Measurements from ENCODE around the gene ZHX3. TPM values are rescaled to one million over a fixed set of nuclear protein-coding genes. Genes with fewer than 3 reads are reported as not detected.
A peak's percentile ranks its signal among the peaks of the same experiment; 100 is the strongest.

ZHX3 gene
- total and polyA plus RNA-seq, 9 of the 15 experiments (the other 6 are each of a cell fraction or from before 2014, with no cell fraction given) = 0.80 to 14.6 (median 4.9) TPM

DNA sequence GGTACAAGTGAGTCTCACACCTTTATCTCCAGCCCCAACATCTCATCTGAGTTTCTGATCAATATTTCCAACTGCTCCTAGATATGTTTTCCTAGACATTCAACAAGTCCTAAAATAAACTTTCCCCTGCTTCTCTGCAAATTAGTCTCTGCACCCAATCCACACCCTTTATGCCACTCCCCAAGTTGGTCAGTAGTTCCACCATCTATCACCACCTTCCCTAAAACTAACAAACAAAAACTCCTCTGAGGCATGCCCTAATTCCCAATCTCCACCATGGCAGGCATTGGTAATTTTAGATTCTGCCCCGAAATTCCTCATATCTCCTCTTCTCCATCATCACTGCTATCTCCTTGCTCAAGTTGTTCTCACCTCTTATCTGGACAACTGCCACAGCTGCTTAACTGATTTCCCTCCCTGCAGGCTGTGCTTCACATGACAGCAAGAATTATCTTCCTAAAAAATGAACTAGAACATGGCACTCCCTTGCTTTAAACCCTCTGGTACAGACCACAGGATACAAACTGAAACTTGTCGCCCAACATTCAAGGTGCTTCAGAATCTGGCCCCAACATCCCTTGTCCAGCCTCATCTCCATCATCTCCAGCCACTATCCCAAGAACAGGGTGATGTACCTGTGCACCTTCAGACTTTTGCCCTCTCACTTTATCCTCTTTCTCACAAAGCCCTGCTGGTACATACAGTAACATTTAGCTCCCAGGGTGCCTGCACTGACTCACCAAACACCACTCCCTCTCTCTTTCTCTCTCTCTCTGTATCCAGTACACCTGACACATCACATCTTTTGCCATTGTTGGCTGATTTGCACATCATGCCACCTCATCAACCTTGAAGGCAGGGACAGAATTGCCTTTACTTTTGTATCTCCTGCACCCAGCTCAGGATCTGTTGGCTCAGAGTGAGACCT, 55.5 kb downstream of the ZHX3 start (continued):
- no peak for TF ChIP-seq EZH2 (IDR thresholded peaks at IDR 0.05; ENCODE audit: borderline replicate concordance, low read depth, low read length)
- no peak for TF ChIP-seq HMG20B (CRISPR knock-in tag; IDR thresholded peaks at IDR 0.05)
- no peak for TF ChIP-seq TCF7L2 (IDR thresholded peaks at IDR 0.05; ENCODE audit: low read depth, low read length)
- no peak for TF ChIP-seq KAT8 (IDR thresholded peaks at IDR 0.05; ENCODE audit: low read depth)
- TF ChIP-seq NR2F6 (CRISPR knock-in tag; IDR thresholded peaks at IDR 0.05) = no peak
- TF ChIP-seq ERF (CRISPR knock-in tag; IDR thresholded peaks at IDR 0.05) = no peak
- no peak for TF ChIP-seq SIRT6 (IDR thresholded peaks at IDR 0.05; ENCODE audit: low read depth, low read length)
- TF ChIP-seq ZBTB1 (CRISPR knock-in tag; IDR thresholded peaks at IDR 0.05; ENCODE audit: borderline replicate concordance, low read depth) = no peak
- no peak for TF ChIP-seq ZNF143 (CRISPR knock-in tag; IDR thresholded peaks at IDR 0.05)
- TF ChIP-seq BRD9 (IDR thresholded peaks at IDR 0.05; ENCODE audit: low read depth, partially characterized antibody) = no peak
- TF ChIP-seq PPARD (CRISPR knock-in tag; IDR thresholded peaks at IDR 0.05) = no peak
- TF ChIP-seq RBM22 (IDR thresholded peaks at IDR 0.05; ENCODE audit: low read depth, low read length, poor library complexity, severe bottlenecking) = no peak
- TF ChIP-seq ATF1 (CRISPR knock-in tag; IDR thresholded peaks at IDR 0.05) = no peak
- TF ChIP-seq ATF1 (tag; IDR thresholded peaks at IDR 0.05) = no peak
- TF ChIP-seq, protein P1, sequence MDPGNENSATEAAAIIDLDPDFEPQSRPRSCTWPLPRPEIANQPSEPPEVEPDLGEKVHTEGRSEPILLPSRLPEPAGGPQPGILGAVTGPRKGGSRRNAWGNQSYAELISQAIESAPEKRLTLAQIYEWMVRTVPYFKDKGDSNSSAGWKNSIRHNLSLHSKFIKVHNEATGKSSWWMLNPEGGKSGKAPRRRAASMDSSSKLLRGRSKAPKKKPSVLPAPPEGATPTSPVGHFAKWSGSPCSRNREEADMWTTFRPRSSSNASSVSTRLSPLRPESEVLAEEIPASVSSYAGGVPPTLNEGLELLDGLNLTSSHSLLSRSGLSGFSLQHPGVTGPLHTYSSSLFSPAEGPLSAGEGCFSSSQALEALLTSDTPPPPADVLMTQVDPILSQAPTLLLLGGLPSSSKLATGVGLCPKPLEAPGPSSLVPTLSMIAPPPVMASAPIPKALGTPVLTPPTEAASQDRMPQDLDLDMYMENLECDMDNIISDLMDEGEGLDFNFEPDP (CRISPR knock-in tag; IDR thresholded peaks at IDR 0.05) = no peak
- TF ChIP-seq ELF1 (tag; IDR thresholded peaks at IDR 0.05) = no peak
- TF ChIP-seq ZNF589 (CRISPR knock-in tag; IDR thresholded peaks at IDR 0.05; ENCODE audit: low read depth) = peak; percentile 82; the same call in 1 of the 2 replicates
- TF ChIP-seq MTA1 (IDR thresholded peaks at IDR 0.05; ENCODE audit: borderline replicate concordance) = peak; percentile 87
- TF ChIP-seq SOX6 (IDR thresholded peaks at IDR 0.05) = peak; percentile 88
- TF ChIP-seq, protein P2, sequence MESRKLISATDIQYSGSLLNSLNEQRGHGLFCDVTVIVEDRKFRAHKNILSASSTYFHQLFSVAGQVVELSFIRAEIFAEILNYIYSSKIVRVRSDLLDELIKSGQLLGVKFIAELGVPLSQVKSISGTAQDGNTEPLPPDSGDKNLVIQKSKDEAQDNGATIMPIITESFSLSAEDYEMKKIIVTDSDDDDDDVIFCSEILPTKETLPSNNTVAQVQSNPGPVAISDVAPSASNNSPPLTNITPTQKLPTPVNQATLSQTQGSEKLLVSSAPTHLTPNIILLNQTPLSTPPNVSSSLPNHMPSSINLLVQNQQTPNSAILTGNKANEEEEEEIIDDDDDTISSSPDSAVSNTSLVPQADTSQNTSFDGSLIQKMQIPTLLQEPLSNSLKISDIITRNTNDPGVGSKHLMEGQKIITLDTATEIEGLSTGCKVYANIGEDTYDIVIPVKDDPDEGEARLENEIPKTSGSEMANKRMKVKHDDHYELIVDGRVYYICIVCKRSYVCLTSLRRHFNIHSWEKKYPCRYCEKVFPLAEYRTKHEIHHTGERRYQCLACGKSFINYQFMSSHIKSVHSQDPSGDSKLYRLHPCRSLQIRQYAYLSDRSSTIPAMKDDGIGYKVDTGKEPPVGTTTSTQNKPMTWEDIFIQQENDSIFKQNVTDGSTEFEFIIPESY (CRISPR knock-in tag; IDR thresholded peaks at IDR 0.05) = no peak
- TF ChIP-seq, protein P3, sequence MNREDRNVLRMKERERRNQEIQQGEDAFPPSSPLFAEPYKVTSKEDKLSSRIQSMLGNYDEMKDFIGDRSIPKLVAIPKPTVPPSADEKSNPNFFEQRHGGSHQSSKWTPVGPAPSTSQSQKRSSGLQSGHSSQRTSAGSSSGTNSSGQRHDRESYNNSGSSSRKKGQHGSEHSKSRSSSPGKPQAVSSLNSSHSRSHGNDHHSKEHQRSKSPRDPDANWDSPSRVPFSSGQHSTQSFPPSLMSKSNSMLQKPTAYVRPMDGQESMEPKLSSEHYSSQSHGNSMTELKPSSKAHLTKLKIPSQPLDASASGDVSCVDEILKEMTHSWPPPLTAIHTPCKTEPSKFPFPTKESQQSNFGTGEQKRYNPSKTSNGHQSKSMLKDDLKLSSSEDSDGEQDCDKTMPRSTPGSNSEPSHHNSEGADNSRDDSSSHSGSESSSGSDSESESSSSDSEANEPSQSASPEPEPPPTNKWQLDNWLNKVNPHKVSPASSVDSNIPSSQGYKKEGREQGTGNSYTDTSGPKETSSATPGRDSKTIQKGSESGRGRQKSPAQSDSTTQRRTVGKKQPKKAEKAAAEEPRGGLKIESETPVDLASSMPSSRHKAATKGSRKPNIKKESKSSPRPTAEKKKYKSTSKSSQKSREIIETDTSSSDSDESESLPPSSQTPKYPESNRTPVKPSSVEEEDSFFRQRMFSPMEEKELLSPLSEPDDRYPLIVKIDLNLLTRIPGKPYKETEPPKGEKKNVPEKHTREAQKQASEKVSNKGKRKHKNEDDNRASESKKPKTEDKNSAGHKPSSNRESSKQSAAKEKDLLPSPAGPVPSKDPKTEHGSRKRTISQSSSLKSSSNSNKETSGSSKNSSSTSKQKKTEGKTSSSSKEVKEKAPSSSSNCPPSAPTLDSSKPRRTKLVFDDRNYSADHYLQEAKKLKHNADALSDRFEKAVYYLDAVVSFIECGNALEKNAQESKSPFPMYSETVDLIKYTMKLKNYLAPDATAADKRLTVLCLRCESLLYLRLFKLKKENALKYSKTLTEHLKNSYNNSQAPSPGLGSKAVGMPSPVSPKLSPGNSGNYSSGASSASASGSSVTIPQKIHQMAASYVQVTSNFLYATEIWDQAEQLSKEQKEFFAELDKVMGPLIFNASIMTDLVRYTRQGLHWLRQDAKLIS (CRISPR knock-in tag; IDR thresholded peaks at IDR 0.05) = no peak
